ENCODE data around the gene RGS5.

DNA sequence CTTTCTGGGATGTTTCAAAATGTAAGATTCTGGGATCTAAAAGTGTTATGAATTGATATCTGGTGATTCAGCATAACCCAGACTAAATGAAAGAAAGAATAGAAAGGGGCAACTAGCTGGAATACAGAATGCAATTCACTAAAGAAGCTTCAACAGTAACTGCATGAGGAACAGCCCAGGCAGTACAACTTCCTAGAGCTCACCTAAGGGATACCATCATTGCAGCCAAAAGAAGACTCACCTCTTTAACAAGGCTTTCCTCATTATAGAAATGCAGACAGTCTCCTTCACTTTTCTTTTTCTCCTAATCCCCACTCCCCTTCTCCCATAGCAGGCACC, 6.3 kb downstream of the RGS5 start:
- TF ChIP-seq, protein P1, sequence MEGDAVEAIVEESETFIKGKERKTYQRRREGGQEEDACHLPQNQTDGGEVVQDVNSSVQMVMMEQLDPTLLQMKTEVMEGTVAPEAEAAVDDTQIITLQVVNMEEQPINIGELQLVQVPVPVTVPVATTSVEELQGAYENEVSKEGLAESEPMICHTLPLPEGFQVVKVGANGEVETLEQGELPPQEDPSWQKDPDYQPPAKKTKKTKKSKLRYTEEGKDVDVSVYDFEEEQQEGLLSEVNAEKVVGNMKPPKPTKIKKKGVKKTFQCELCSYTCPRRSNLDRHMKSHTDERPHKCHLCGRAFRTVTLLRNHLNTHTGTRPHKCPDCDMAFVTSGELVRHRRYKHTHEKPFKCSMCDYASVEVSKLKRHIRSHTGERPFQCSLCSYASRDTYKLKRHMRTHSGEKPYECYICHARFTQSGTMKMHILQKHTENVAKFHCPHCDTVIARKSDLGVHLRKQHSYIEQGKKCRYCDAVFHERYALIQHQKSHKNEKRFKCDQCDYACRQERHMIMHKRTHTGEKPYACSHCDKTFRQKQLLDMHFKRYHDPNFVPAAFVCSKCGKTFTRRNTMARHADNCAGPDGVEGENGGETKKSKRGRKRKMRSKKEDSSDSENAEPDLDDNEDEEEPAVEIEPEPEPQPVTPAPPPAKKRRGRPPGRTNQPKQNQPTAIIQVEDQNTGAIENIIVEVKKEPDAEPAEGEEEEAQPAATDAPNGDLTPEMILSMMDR (optimal IDR thresholded peaks at IDR 0.05 in 1 of 3, IDR thresholded peaks at IDR 0.05 in 1 of 3, conservative IDR thresholded peaks at IDR 0.05 in 1 of 3; ENCODE audit: extremely low read depth in 1 of 3, insufficient read depth in 2 of 3, low read length in 3 of 3), result no peak
- no peak for TF ChIP-seq EZH2 (IDR thresholded peaks at IDR 0.05; ENCODE audit: low read length)
